ENCODE data around the gene CEP170B.

Gene CEP170B

DNA sequence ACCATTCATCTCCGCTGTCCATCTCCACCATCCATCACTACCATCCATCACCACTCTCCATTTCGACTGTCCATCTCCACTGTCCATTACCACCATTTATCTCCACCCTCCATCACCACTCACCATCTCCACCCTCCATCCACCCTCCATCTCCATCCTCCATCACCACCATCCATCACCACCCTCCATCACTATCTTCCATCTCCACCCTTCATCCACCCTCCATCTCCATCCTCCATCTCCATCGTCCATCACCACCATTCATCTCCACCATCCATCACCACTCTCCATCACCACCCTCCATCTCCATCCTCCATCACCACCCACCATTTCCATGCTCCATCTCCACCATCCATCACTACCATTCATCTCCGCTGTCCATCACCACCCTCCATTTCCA is 5.2 kb upstream of the CEP170B start:
- ATAC-seq: no peak
- TF ChIP-seq TOX (CRISPR knock-in tag; IDR thresholded peaks at IDR 0.05; ENCODE audit: borderline replicate concordance): no peak
- no peak for TF ChIP-seq ZC3H10 (CRISPR knock-in tag; IDR thresholded peaks at IDR 0.05)
- TF ChIP-seq ARNTL (CRISPR knock-in tag; IDR thresholded peaks at IDR 0.05; ENCODE audit: borderline replicate concordance, low read depth): no peak
- TF ChIP-seq, protein P1, sequence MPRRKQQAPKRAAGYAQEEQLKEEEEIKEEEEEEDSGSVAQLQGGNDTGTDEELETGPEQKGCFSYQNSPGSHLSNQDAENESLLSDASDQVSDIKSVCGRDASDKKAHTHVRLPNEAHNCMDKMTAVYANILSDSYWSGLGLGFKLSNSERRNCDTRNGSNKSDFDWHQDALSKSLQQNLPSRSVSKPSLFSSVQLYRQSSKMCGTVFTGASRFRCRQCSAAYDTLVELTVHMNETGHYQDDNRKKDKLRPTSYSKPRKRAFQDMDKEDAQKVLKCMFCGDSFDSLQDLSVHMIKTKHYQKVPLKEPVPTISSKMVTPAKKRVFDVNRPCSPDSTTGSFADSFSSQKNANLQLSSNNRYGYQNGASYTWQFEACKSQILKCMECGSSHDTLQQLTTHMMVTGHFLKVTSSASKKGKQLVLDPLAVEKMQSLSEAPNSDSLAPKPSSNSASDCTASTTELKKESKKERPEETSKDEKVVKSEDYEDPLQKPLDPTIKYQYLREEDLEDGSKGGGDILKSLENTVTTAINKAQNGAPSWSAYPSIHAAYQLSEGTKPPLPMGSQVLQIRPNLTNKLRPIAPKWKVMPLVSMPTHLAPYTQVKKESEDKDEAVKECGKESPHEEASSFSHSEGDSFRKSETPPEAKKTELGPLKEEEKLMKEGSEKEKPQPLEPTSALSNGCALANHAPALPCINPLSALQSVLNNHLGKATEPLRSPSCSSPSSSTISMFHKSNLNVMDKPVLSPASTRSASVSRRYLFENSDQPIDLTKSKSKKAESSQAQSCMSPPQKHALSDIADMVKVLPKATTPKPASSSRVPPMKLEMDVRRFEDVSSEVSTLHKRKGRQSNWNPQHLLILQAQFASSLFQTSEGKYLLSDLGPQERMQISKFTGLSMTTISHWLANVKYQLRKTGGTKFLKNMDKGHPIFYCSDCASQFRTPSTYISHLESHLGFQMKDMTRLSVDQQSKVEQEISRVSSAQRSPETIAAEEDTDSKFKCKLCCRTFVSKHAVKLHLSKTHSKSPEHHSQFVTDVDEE (CRISPR knock-in tag; IDR thresholded peaks at IDR 0.05): no peak
- TF ChIP-seq OSR1 (CRISPR knock-in tag; IDR thresholded peaks at IDR 0.05): no peak
- no peak for TF ChIP-seq ISL1 (CRISPR knock-in tag; IDR thresholded peaks at IDR 0.05)
- TF ChIP-seq BACH2 (CRISPR knock-in tag; IDR thresholded peaks at IDR 0.05; ENCODE audit: borderline replicate concordance): no peak
- no peak for TF ChIP-seq CSDC2 (CRISPR knock-in tag; IDR thresholded peaks at IDR 0.05)
- no peak for TF ChIP-seq ESRRG (CRISPR knock-in tag; IDR thresholded peaks at IDR 0.05)
- TF ChIP-seq SNAI2 (CRISPR knock-in tag; IDR thresholded peaks at IDR 0.05): no peak
- TF ChIP-seq ZNF8 (CRISPR knock-in tag; IDR thresholded peaks at IDR 0.05): no peak
- no peak for TF ChIP-seq ZFP30 (CRISPR knock-in tag; IDR thresholded peaks at IDR 0.05)
- no peak for TF ChIP-seq PATZ1 (CRISPR knock-in tag; IDR thresholded peaks at IDR 0.05; ENCODE audit: borderline replicate concordance)
- no peak for TF ChIP-seq PPARA (CRISPR knock-in tag; IDR thresholded peaks at IDR 0.05; ENCODE audit: borderline replicate concordance)
- no peak for TF ChIP-seq ZFP3 (CRISPR knock-in tag; IDR thresholded peaks at IDR 0.05)
- TF ChIP-seq RARB (CRISPR knock-in tag; IDR thresholded peaks at IDR 0.05): no peak

DNA sequence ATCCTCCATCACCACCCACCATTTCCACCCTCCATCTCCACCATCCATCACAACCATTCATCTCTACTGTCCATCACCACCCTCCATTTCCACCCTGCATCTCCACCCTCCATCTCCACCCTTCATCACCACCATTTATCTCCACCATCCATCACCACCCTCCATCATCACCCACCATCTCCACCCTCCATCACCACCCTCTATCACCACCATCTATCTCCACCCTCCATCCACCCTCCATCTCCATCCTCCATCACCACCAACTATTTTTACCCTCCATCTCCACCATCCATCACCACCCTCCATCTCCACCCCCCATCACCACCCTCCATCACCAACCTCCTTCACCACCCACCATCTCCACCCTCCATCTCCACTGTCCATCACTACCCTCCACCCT is 4.7 kb upstream of the CEP170B start:
- no peak for TF ChIP-seq ZNF70 (CRISPR knock-in tag; IDR thresholded peaks at IDR 0.05)
- no peak for TF ChIP-seq ARNTL (CRISPR knock-in tag; IDR thresholded peaks at IDR 0.05; ENCODE audit: borderline replicate concordance, low read depth)
- TF ChIP-seq ESRRG (CRISPR knock-in tag; IDR thresholded peaks at IDR 0.05): no peak
- no peak for TF ChIP-seq CSDC2 (CRISPR knock-in tag; IDR thresholded peaks at IDR 0.05)
- no peak for TF ChIP-seq ZC3H10 (CRISPR knock-in tag; IDR thresholded peaks at IDR 0.05)
- no peak for TF ChIP-seq ZNF565 (CRISPR knock-in tag; conservative IDR thresholded peaks at IDR 0.05; ENCODE audit: low read depth)
- TF ChIP-seq RARB (CRISPR knock-in tag; IDR thresholded peaks at IDR 0.05): no peak
- TF ChIP-seq GLIS3 (CRISPR knock-in tag; IDR thresholded peaks at IDR 0.05): no peak
- TF ChIP-seq ZFP30 (CRISPR knock-in tag; IDR thresholded peaks at IDR 0.05): no peak
- TF ChIP-seq SNAI2 (CRISPR knock-in tag; IDR thresholded peaks at IDR 0.05): no peak
- no peak for TF ChIP-seq ISL1 (CRISPR knock-in tag; IDR thresholded peaks at IDR 0.05)
- ATAC-seq: no peak

- no peak for TF ChIP-seq TOX (CRISPR knock-in tag; IDR thresholded peaks at IDR 0.05; ENCODE audit: borderline replicate concordance)
- TF ChIP-seq POU6F1 (CRISPR knock-in tag; IDR thresholded peaks at IDR 0.05; ENCODE audit: borderline replicate concordance, low read depth): no peak
- TF ChIP-seq ARNTL (CRISPR knock-in tag; IDR thresholded peaks at IDR 0.05; ENCODE audit: borderline replicate concordance, low read depth): no peak
- no peak for TF ChIP-seq ZNF70 (CRISPR knock-in tag; IDR thresholded peaks at IDR 0.05)
- no peak for TF ChIP-seq OSR1 (CRISPR knock-in tag; IDR thresholded peaks at IDR 0.05)
- no peak for TF ChIP-seq ESRRG (CRISPR knock-in tag; IDR thresholded peaks at IDR 0.05)
- TF ChIP-seq ISL1 (CRISPR knock-in tag; IDR thresholded peaks at IDR 0.05): no peak
- TF ChIP-seq ZFP3 (CRISPR knock-in tag; IDR thresholded peaks at IDR 0.05): no peak
- TF ChIP-seq GLIS3 (CRISPR knock-in tag; IDR thresholded peaks at IDR 0.05): no peak
- TF ChIP-seq ZFP30 (CRISPR knock-in tag; IDR thresholded peaks at IDR 0.05): no peak
- no peak for TF ChIP-seq SNAI2 (CRISPR knock-in tag; IDR thresholded peaks at IDR 0.05)
- no peak for TF ChIP-seq RARB (CRISPR knock-in tag; IDR thresholded peaks at IDR 0.05)
- no peak for TF ChIP-seq ZNF8 (CRISPR knock-in tag; IDR thresholded peaks at IDR 0.05)
- TF ChIP-seq ZNF565 (CRISPR knock-in tag; conservative IDR thresholded peaks at IDR 0.05; ENCODE audit: low read depth): no peak
- TF ChIP-seq CSDC2 (CRISPR knock-in tag; IDR thresholded peaks at IDR 0.05): no peak
- TF ChIP-seq TCF4 (CRISPR knock-in tag; IDR thresholded peaks at IDR 0.05; ENCODE audit: borderline replicate concordance): no peak
- no peak for TF ChIP-seq BACH2 (CRISPR knock-in tag; IDR thresholded peaks at IDR 0.05; ENCODE audit: borderline replicate concordance)
- no peak for ATAC-seq
These were observed 1.8 kb upstream of the CEP170B start for GRCh38 chr14:104863131-104863862.

Data from SK-N-SH treated with all-trans-retinoic acid at 6 μM for 48 hours (cell line).